Lung (tissue), 12 donors: ENCODE measurements around the gene TOX2. TPM values are rescaled to one million over a fixed set of nuclear protein-coding genes. Genes with fewer than 3 reads are reported as not detected.

Experiments
- ATAC-seq: fragments of 200-7000 bp; cut with Tn5 transposase; one replicate; pipeline ENCODE4 v1.9.1; 2020; ENCODE audit warnings: moderate number of reproducible peaks; ENCODE audit not compliant: insufficient read depth, low FRiP score
- DNase-seq, 3 donors: peaks; one replicate each; pipeline ENCODE4 v3.0.0-alpha.2; 2013 to 2017
- H3K27ac ChIP-seq, 2 donors: one replicate each; pipeline ENCODE4 v1.5.1; 2013; ENCODE audit warnings: mild to moderate bottlenecking in 2 of 2, moderate library complexity in 2 of 2, control low read depth in 1 of 2, inconsistent platforms in 1 of 2, low read depth in 1 of 2, low read length in 1 of 2
- H3K27me3 ChIP-seq, 3 donors: one replicate each; pipeline ENCODE4 v1.5.1; 2013; ENCODE audit warnings: low read length in 2 of 3; ENCODE audit not compliant: control insufficient read depth in 3 of 3, insufficient read depth in 3 of 3
- H3K36me3 ChIP-seq, 4 donors: one replicate each; pipeline ENCODE4 v1.5.1; 2013; ENCODE audit warnings: low read length in 4 of 4, mild to moderate bottlenecking in 1 of 4, moderate library complexity in 1 of 4; ENCODE audit not compliant: control insufficient read depth in 4 of 4, insufficient read depth in 4 of 4
- H3K4me1 ChIP-seq, 5 donors: one replicate each; pipeline ENCODE4 v1.5.1; 2013; ENCODE audit warnings: low read length in 5 of 5, mild to moderate bottlenecking in 2 of 5, moderate library complexity in 1 of 5; ENCODE audit not compliant: control insufficient read depth in 5 of 5, insufficient read depth in 5 of 5
- H3K4me3 ChIP-seq: one replicate; pipeline ENCODE4 v1.5.1; 2013; ENCODE audit warnings: mild to moderate bottlenecking, control low read depth, moderate library complexity
- H3K9ac ChIP-seq, 2 donors: one replicate each; pipeline ENCODE4 v1.5.1; 2013; ENCODE audit warnings: low read length in 2 of 2, control low read depth in 1 of 2; ENCODE audit not compliant: insufficient read depth in 1 of 2
- H3K9me3 ChIP-seq, 4 donors: one replicate each; pipeline ENCODE4 v1.5.1; 2013; ENCODE audit warnings: low read length in 3 of 4, mild to moderate bottlenecking in 1 of 4, moderate library complexity in 1 of 4; ENCODE audit not compliant: control insufficient read depth in 4 of 4, insufficient read depth in 3 of 4
- CTCF ChIP-seq: IDR thresholded peaks from 2 replicates; pipeline ENCODE4 v1.5.1; 2012; ENCODE audit warnings: mild to moderate bottlenecking; ENCODE audit errors: control extremely low read depth, extremely low read depth
- WGBS, 2 donors: extraction: QIAGEN DNeasy Blood & Tissue Kit; methylation state at CpG; one replicate each; pipeline ENCODE4 v1.1.7; 2013; 5-methylcytosine and 5-hydroxymethylcytosine counted together
- polyA plus RNA-seq, 2 donors: library from polyadenylated mRNA; stranded (reverse); fragments of 200-250 nt; gene quantifications; one replicate each; pipeline ENCODE4 v1.2.1, GENCODE V29; 2013
- total RNA-seq, 2 donors: library from RNA; depleted of rRNA in 1 of 2; stranded (reverse); fragments of >200 nt in 1 of 2; gene quantifications; one replicate each; pipeline ENCODE4 v1.2.1, GENCODE V29; 2014 to 2021
- donor health status: control.
- donor health status: control.
- donor health status: Bipolar disorder and iron deficiency.
- donor health status: healthy.
- donor health status: DM: yes; HTN: yes; CAD: no.

TOX2 gene
- total and polyA plus RNA-seq, 4 donors, result 12.0 to 25.5 (median 16.6) TPM

DNA sequence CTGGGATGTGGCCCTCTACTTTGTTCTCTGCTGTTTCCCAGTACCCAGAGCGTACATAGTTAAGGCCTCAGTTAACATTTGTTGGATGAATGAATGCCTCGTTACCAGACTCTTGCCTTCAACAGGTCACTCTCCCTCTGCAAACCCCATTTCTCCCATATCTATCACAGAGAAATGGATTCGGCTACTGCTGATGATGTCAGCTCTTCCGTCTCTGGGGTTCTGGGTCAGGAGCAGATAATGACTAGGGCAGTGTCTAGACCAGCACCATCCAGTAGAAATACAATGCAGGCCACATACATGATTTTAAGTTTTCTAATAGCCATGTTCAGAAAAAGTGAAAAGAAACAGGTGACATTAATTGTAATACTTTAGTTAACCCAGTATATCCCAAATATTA, 47.9 kb downstream of the TOX2 start:
- Histone ChIP-seq H3K9me3 (no peaks in the 10 kb centered on the region), H3K4me3 (no peak overlapping the region), H3K27me3 (no peaks in the 10 kb centered on the region), H3K9ac (no peak overlapping the region), H3K4me1 (peaks cover 0 to 37% (median 17%) of the 10 kb centered on the region in 5 donors), H3K36me3 (no peaks in the 10 kb centered on the region), H3K27ac (no peak overlapping the region)
- TF ChIP-seq CTCF, result no peak
- no peak for DNase-seq
- 92 to 95% methylated on average over 4 of the region's 4 CpGs for WGBS, 2 donors
- no peak for ATAC-seq

DNA sequence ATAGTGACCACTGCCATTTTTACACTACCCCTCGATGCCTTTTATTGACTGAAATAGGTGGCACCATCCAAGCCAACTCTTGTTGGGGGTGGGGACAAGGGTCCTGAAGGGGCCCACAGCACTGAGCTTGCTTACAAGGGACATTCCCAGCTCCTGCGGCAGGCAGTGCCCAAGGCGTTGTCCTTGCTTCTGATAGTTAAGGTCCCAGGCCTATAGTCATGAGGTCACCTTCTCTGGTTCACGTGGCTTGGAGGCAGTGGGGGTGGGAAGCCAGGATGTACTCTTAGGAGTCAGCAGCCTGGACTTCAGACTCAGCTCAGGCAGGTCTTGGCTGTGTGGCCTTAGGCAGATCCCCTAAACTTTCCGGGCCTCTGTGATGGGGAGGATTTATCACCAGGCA, 48.6 kb downstream of the TOX2 start:
- H3K4me3 ChIP-seq, result no peak overlapping the region
- H3K36me3 ChIP-seq, result no peaks in the 10 kb centered on the region
- DNase-seq (no peak), ATAC-seq (no peak)
- H3K9me3 ChIP-seq, result no peaks in the 10 kb centered on the region
- H3K27ac ChIP-seq, result no peak overlapping the region
- H3K4me1 ChIP-seq, result peaks cover 0 to 38% (median 20%) of the 10 kb centered on the region in 5 donors
- no peak overlapping the region for H3K9ac ChIP-seq
- TF ChIP-seq CTCF, result no peak
- H3K27me3 ChIP-seq, result no peaks in the 10 kb centered on the region
- 86 to 93% methylated on average over 5 of the region's 5 CpGs for WGBS, 2 donors

DNA sequence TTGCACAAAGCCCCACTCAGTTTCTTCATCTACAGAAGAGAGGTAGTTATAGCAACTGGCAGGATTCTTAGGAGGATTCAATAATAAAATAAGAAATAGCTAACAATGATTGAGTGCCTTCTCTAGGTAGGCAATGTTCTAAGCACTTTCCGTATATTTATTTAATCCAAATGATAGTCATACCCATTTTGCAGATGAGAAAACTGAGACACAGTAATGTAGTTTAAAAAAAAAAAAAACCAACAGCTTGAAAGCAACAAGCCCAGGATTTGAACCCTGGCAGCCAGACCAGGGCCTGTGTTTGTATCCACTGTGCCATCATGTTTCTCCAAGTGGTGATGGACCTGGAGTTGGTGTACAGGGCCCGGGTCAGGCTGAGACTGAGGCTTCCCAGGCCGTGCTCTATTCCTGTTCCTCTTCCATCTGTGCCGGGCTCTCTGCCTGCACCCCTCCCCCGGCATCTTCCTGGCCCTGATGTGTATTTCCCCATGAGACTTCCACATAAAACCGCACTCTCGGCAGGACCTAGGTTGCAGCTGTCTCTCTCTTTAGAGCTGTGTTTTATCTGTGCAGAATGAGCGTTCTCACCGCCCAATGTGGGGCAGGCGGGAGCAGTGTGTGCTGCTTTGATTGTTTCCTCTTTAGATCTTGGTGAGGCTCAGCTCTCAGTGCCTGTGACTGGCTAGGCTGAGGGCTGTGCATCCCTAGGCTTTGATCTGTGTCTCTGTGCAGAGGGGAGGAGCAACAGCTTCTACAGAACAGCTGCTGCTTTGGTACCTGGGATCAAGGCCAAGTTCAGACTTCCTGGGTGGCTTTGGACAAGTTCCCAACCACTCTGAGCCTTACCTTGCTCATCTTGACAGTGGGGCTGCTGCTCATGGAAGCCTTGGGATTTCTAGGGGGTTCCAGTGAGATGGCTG, 49.5 kb downstream of the TOX2 start:
- Histone ChIP-seq H3K36me3 (no peaks in the 10 kb centered on the region), H3K4me3 (no peak overlapping the region), H3K27me3 (no peaks in the 10 kb centered on the region), H3K9me3 (no peaks in the 10 kb centered on the region), H3K27ac (no peak overlapping the region), H3K4me1 (peaks cover 0 to 31% (median 22%) of the 10 kb centered on the region in 5 donors), H3K9ac (no peak overlapping the region)
- no peak for TF ChIP-seq CTCF
- WGBS, 2 donors, result 15 to 32% methylated on average over 10 of the region's 10 CpGs
- ATAC-seq (no peak), DNase-seq (peak; percentile 39 to 50 (median 49))
